CD4-positive, alpha-beta T cell treated with Interleukin-6 at 100 ng/mL for 8 hours (primary cell): Measurements from ENCODE around the gene ZNF791.
"Not testable (repeated sequence)": the region's sequence is repeated elsewhere in the genome, so short reads cannot be mapped to it uniquely, and the experiment has no call there.

Source experiments
- DNase-seq: peaks from one replicate; pipeline ENCODE4 v3.0.0-alpha.2; 2020; ENCODE audit warnings: mixed read lengths, low spot score

Gene ZNF791

DNA sequence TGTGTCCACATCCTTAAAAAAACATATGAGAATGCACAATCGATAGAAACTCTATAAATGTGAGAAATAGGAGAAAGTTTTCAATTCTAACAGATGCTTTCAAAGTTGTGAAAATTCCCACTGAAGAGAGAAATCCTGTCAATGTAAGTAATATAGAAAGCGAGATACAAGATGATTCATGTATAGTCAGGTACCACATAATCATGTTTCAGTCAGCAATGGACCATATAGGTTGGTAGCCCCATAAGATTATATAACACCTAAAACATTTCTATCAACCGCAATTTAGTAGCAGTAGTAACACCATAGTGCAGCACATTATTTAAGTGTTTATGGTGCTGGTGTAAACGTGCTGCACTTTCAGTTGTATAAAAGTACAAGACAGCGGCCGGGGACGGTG is 18.5 kb downstream of the ZNF791 start:
- no peak for DNase-seq

DNA sequence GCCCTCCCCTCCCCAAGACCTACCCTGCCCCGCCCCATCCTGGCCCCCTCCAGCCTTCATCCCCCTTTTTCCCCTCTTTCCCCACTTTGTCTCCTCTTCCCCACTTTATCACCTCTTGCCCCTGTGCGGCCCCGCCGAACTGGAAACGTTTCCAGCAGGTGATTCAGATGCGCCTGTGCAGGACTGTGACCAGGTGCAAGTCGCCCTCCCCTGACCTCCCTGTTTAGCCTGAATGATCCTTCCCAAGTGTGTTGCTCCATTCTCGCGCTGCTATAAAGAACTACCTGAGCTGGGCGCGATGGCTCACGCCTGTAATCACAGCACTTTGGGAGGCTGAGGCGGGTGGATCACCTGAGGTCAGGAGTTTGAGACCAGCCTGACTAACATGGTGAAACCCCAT is 25.9 kb downstream of the ZNF791 start:
- no peak for DNase-seq

DNA sequence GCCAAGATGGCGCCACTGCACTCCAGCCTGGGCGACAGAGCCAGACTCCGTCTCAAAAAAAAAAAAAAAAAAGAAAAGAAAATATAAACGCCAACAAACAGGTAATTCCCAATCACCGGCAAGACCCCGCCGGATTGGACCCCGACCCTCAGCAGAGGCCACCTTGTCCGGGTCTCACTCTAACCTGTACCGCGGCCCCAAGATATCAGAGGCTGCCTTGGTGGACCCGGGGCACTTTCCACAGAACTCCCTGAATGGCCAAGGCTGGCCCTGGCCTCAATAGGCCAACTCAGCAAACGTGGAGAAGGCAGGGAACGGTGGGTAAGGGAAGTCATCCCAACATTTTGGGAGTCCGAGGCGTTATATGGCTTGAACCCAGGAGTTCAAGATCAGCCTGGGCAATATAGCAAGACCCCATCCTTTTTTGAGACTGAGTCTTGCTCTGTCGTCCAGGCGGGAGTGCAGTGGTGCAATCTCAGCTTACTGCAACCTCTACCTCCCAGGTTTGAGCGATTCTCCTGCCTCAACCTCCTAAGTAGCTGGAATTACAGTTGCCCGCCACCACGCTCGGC is 28.0 kb downstream of the ZNF791 start:
- no peak for DNase-seq

DNA sequence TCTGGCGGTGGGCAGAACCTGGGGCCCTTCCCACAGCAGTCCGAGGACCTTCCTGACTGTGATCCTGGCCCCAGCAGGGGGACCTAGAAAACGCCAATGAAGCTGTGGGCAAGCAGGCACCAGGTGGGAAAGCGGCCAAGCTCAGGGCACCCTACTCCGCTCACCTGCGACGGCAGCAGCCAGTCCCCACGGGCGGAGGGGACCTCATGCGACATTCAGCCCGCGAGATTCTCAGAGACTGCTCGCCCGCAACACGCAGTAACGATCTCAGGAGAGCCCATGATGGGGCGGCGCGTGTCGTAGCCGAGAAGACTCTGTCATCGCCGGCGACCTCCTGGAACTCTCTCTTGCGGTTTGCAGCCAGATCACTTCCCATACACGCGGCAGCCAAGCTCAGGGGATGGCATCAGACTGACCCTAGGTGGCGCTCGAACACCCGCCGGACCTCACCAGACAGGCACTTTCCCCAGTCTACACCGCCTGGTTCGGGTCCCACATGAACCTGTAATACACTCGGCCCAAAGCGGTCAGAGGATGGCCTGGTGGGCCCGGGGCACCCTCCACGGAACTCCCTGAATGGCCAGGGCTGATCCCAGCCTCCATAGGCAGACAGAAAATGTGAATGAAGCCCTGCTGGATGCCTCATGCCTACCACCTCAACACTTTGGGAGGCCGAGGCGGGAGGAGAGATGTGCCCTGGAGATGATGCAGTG is 29.3 kb downstream of the ZNF791 start:
- peak; percentile 84 for DNase-seq

DNA sequence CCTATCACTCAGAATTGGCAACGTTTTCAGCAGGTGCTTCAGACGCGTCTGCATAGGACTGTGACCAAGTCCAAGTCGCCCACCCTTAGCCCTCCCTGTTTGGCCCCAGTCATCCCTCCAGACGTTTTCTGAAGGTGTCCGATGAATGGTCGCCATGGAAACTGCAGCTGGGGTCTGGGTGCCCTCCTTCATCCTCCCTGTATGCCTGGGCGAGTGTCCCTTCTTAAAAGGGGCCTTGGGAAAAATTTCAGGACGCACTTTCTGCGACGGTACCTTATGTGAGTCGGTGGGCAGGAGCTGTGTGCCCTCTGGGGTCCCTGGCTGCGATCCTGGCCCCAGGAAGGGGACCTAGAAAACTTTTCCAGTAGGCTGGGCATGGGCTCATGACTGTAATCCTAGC is 30.7 kb downstream of the ZNF791 start:
- DNase-seq: no peak

DNA sequence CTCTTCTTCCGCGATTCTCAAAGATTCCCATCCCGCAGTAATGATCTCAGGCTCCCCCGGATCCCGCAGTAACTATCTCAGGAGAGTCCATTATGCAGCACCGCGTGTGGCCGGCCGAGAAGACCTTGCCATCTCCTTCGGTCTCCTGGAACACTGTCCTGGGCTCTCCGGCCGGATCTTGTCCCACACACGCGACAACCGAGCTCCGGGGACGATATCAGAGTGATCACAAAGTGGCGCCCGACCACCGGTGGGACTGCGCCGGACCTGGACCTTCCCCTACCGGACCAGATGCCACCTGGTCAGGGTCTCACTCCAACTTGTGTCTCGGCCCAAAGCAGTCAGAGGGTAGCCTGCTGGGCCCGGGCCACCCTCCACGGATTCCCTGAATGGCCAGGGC is 31.8 kb downstream of the ZNF791 start:
- no peak for DNase-seq

DNA sequence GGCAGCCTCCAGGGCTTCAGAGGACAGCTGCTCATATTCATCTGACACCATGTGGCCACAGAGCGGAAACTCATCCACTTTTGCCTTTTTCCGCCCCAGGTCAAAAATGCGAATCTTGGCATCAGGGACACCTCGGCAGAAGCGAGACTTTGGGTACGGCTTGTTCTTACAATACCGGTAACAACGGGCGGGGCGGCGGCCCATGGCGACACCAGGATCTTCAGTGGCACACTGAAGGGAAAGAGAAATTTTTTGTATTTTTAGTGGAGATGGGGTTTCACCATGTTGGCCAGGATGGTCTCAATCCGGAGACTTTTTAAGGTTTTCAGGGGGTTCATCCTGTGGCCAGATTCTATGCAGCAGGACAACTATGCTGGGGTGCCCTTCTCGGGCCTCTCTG is 33.0 kb downstream of the ZNF791 start:
- DNase-seq: not testable (repeated sequence)

DNA sequence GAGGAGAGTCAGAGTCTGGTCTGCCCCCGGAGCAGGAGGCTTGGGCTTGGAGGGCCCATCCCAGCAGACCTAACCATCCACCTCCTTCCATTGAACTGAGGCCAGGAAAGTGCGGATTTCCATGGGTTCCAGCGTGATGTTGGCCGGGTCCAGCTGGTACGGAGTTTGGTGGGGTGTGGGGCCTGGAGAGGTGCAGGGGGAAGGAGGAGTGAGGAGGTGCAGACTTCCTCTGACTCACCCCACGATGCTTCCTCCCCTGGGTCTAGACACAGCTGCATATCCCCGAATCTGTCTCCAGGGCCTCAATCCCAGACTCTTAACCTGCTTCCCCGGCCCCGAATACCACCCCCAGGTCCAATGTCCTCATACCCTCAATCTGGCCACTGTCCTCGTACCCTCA is 35.8 kb downstream of the ZNF791 start:
- DNase-seq: no peak

DNA sequence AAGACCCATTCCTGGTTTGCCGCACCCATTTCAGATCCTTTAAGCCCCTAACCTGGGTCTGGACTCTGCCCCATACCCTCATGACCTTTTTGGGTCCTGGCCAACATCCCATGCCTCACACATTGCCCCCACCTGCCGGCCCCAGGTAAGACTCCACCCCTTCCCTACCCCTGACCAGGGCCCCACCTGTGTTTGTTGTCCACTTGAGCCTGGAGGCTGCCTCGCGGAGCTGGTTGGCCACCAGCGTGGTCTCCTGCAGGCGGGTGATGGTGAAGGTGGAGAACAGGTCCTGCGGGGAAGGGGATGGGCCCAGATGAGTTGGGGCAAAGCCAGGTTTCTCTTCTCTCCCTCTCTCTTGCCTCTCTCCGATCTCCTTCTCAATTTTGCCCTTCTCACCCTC is 36.3 kb downstream of the ZNF791 start:
- DNase-seq: no peak

DNA sequence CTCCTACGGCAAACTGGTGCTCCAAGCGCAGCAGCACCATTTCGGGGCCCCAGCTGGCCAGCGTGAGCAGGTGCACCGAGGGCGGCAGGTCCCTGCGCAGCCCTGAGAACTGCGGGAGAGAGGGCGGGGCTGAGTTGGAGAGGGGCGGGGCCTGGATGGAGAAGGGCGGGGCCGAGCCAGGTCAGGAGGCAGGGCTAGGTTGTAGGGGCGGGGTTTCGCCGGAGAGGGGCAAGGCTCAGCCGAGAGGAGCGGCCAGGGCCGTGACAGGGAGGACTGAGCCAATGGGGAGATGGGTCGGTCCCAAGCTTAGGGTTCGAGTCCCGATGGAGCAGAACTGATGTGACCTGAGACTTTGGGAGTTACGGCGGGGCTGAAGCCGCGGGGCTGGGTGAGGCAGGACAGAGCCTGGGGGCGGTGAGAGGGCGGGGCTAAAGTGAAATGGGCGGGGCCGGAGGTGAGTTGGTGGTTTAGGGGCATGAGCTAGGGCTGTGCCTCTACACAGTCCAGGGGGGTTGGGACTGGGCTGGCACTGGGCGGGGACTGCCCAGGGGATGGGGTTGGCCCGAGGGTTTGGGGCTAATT is 36.9 kb downstream of the ZNF791 start:
- DNase-seq: no peak

DNA sequence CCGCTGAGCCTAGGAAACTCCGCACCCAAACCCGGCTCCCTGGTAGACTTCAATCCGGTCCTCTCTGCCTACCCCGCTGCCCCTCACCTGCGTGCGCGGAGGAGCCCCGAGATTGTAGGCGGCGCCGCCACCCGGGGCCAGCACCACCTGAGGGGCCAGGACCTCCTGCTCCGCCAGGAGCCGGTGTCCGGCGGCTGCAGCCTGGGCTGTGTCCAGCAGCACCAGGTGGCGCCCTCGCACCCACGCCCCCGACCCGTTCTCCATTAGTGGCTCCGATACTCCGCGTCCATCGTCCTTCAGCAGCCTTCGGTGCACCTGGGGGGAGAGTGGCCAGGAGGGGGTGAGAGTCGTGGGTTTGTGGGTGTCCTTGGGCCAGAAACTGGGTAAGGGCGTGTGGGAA is 37.4 kb downstream of the ZNF791 start:
- DNase-seq: no peak

DNA sequence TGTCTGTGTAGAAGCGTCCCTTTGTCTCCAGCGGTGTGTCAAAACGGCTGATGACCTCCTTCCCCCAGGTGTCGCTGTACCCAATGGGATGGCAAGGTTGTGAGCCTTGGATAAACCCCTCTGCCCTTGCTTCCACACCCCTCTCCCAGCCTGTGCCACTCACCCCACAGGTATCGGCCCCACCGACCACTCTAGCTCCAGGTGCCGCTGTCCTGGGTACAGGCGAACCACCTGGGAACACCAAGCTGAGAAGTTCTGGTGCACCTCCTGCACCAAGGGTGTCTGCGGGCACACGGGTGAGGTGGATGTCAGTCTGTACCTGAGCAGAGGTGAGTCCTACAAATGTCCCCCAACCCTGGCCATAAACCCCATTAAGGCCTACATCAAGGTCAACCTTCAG is 39.2 kb downstream of the ZNF791 start:
- DNase-seq: no peak

DNA sequence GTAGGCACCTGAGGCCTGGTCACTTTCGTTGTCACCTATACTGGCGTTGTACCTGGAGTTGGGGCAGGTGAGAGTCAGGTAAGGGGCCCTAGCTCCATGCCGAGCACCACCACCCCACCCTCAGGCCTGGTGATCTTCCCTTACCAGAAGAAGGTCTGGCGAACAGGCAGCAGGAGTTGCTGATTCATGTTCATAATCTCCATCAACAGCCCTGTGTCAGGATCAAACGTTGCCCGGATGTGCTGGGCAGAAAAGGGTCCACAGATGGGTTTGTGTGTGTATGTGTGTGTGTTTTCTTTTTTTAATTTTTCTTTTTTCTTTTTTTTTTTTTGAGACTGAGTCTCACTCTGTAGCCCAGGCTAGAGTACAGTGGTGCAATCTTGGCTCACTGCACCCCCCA is 41.5 kb downstream of the ZNF791 start:
- no peak for DNase-seq

DNA sequence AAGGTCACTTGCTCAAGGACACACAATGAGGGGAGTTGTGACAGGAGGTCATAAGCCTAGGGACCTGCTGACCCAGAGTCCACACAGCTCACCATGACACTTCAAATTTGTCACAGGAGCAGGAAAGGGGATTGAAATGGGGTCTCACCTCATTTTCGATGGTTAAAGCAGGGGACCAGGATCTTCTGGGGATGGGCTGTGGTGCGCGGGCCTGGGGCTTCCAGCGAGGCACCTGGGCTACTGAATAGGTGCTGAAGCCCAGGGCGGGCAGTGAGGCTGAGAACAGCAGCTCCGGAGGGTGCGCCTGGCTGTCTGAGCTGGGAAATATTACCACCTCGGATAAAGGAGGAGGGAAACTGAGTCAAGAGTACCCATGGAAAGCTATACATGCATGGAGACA is 44.8 kb downstream of the ZNF791 start:
- no peak for DNase-seq

DNA sequence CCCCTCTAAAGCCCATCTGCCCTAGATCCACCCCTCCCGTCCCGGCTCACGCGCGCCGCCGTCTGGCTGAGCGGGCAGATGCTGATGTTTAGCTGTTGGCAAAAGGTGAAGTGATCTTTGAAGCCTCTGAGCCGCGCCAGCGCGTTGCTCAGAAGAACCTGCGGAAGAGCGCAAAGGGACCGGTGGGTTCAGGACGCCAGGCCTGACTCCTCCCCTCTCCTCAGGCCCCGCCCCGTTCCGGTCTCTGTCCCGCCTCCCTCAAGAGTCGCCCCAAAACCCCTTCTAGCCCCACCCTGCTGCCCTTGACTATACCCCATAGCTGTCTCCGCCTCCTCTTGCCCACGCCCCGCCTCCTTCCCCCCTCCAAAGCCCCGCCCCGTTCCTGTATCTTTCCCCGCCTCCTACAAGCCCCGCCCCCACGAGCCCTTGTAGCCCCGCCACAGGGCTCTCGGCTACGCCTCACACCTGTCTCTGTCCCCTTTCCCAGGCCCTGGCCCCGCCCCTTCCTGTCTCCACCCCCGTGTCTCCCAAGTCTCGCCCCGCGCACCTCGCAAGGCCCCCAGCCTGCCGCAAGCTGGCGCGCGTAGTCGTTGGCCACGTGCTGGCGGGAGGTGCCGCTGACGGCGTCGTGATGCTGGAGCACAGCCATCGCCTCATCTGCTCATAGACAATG is 46.3 kb downstream of the ZNF791 start:
- no peak for DNase-seq

DNA sequence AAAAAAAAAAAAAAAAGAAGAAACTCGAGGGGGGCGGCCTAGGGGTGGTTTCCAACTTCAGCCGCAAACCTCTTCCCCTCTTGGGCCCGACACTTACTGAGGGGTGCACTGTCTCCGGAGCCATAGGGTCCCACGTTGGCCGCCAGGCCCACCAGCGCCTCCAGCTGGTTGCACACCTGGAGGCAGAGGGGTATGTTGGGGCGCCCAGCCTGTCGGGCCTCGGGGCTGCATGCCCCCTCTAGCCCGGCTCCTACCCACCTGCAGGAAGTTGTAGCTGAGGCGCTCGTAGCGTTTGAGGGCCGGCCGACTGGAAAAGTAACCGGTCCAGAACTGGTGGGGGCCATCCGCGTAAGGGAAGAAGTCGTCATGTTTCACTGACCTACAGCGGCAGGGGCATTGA is 47.2 kb downstream of the ZNF791 start:
- DNase-seq: no peak

DNA sequence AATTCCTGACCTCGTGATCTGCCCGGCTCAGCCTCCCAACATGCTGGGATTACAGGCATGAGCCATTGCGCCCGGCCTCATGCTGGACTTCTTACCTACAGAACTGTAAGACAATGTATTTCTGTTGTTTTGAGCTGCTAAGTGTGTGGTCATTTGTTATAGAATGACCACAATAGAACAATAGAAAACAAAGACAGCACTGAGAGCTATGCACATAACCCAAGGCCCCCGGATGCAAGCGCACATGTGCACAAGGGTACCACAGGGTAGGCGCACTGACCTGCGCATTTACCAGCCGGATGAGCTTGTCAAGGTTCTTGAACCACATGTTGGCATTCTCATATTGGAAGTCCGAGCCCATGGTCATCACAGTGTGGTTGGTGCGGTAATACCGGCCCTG is 50.3 kb downstream of the ZNF791 start:
- DNase-seq: no peak

DNA sequence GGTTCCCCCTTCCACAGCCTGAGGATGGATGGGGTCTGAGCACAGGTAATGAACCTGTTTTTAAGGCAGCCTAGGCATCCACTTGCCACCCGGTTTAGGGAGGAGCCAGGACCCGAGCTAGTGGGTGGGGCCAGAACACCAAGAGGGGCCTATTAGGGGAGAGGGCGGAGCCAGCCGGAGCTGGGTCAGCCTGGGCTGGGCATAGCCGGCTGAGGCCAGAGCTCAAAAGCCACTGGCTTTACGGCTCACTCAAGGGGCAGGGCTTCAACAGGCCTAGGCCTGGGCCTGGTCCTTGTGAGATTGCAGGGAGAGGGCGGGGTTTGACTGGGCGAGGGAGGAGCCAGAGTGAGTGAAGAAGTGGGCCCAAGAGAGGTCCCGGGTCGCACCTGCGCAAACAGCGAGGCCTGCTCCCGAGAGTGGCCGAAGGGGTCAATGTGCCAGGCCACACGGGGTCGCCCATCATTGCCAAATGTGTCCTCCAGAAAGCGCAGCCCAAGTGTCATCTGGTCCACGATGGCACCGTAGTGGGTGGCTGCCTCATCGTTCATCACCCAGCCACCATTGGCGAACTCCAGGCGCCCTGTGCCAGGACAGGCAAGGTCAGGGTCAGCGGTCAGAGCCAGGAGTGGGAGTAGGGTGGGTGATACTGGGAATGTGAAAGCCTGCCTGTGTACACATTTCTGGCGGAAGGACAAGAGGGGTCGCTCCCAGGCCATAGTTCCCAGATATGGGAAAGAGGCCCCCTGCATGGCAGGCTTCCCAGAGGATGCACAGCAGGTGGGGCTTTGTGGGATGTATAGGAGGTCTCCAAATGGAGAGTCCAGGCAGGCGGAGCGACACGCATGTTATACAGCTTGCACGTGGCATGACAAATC is 53.9 kb downstream of the ZNF791 start:
- no peak for DNase-seq

DNA sequence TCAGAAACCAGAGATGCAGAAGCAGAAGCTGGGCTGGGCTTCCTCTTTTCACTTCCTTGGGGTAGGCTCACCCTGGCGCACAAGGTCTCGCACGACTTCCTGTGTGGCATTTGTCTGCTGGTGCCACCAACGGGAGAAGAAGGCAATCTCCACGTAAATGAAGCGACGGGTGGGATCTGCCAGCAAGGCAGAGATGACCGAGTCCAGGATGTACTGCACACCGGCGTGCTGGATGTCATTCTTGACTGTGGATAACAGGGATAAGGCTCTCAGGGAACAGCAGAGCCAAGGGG is 54.5 kb downstream of the ZNF791 start:
- DNase-seq: peak; percentile 70

DNA sequence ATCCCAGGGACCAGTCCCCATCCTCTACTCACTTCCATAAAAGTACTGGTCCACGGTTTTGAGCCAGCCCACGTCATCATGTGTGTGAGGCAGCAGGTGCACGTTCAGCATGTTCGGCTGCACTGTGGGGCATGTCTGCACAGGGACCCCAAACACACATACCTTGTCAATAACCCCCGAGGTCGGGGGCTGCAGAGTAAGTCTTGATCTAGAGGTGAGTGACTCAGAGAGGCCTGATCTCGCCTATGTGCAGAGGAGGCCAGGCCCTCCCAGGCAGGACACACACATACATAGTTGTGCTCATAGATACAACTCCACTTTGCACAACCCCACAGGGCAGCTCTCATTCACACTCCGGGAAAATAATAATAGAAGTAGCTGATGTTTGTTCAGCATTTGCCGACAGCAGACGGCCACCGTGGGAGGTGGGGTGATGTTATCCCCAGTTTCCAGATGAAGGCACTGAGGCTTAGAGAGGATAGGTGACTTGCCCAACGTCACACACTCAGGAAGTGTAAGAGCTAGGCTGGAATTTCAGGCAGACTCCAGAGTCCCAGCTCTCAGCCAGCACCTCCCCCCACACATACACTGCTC is 55.0 kb downstream of the ZNF791 start:
- DNase-seq: no peak

DNA sequence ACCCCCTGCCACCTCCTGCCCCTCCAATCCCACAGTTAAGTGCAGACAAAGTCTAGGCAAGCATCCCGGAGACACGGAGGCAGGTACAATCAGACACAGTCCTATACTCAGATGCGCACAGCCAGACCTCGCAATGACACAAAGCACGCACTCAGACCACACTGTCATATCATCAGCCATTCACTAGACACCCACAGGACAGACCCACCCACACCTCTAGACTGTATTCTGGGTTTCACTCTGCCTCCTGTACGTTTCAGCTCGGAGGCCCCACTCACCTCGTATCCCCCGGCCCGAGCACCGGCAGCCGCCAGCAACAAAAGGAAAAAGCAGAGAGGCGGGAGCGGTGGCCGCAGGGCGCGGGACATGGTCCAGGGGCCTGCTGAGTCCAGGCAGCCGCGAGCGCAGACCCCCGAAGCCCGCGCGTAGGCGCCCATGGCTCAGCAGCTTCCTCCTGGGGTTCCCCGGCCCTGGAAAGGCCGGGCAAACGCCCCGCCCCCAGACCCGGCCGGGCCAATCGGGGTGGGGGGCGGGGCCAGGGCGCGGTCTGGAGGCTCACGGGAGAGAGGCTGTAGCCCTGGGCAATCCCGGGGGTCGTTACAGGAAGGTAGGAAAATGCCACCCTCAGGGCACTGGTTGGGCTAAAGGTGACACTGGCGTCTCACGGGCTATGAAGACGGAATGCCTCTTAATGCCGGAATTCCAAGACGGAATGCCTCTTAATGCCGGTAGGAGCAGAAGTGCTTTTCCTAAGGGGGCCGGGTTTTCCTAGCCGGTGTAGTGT is 55.7 kb downstream of the ZNF791 start, which contains the start of the genes MAN2B1 and WDR83:
Gene MAN2B1, minus strand, starts transcription at position 478 of the 784 bp plus-strand sequence. Its CDS starts 41 bp downstream, at position 437.
Gene WDR83, plus strand, starts transcription at position 543 of the 784 bp plus-strand sequence. CDS start 2,984 bp downstream, outside the sequence.
- DNase-seq: peak; percentile 71
